ENCODE results near the gene UVRAG. TPM values are rescaled to one million over a fixed set of nuclear protein-coding genes. Genes with fewer than 3 reads are reported as not detected.
"Not testable (repeated sequence)": the region's sequence is repeated elsewhere in the genome, so short reads cannot be mapped to it uniquely, and the experiment has no call there.

UVRAG gene
- total RNA-seq, 1 donor from 2014 or later = 44.7 TPM

GRCh38 chr11:75946531-75947530 lies 131.8 kb downstream of the UVRAG start:
- no peak for DNase-seq (ENCODE audit: extremely low read depth, low read depth, low spot score)

GRCh38 chr11:75949023-75949672 lies 134.1 kb downstream of the UVRAG start:
- no peak for DNase-seq (ENCODE audit: extremely low read depth, low read depth, low spot score)

- no peak for DNase-seq (ENCODE audit: extremely low read depth, low read depth, low spot score)
Observed at GRCh38 chr11:75950141-75950540, 135.1 kb downstream of the UVRAG start.

GRCh38 chr11:75954039-75954438 lies 139.0 kb downstream of the UVRAG start:
- DNase-seq (ENCODE audit: extremely low read depth, low read depth, low spot score) = no peak

- DNase-seq (ENCODE audit: extremely low read depth, low read depth, low spot score) = no peak
Observed at GRCh38 chr11:75955443-75955842, 140.4 kb downstream of the UVRAG start.

GRCh38 chr11:75959540-75959939 lies 144.5 kb downstream of the UVRAG start:
- DNase-seq (ENCODE audit: extremely low read depth, low read depth, low spot score) = no peak

GRCh38 chr11:75964071-75964470 lies 149.1 kb downstream of the UVRAG start:
- DNase-seq (ENCODE audit: extremely low read depth, low read depth, low spot score) = no peak

- DNase-seq (ENCODE audit: extremely low read depth, low read depth, low spot score) = no peak
Observed at GRCh38 chr11:75966537-75967287, 151.7 kb downstream of the UVRAG start.

GRCh38 chr11:75968021-75968625 lies 153.1 kb downstream of the UVRAG start:
- DNase-seq (ENCODE audit: extremely low read depth, low read depth, low spot score) = no peak

DNA sequence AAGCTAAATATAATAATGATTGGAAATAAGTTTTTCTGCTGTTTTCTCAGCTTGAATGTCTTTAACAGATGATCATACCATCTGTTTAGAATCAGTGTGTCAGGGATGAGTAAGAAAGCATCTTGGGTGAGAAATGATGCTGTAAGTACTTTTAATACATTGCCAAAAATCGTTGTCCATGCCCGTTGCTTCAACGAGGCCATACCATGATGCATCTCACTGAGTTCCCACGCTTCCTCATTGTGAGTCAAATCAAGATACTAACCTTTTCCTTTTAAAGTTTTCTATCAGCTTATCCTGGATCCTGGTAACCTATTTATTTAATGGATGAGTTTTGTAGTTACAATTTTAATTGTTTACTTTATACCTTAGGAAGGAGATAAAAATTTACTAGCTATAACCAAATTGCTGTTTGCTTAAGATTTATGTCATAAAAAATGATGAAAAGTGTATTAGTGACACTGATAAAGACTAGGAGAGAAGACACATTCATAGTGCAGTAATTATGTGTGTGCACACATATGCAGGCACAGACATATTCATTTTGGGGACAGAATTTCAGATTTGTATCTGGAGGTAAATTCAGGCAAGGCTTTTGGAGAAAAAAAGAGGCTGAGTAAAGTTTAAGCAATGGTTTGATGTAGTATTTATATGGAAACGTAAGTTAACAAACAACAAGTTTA lies 154.8 kb downstream of the UVRAG start:
- no peak for DNase-seq (ENCODE audit: extremely low read depth, low read depth, low spot score)

GRCh38 chr11:75973710-75974109 lies 158.7 kb downstream of the UVRAG start:
- not testable (repeated sequence) for DNase-seq (ENCODE audit: extremely low read depth, low read depth, low spot score)

DNA sequence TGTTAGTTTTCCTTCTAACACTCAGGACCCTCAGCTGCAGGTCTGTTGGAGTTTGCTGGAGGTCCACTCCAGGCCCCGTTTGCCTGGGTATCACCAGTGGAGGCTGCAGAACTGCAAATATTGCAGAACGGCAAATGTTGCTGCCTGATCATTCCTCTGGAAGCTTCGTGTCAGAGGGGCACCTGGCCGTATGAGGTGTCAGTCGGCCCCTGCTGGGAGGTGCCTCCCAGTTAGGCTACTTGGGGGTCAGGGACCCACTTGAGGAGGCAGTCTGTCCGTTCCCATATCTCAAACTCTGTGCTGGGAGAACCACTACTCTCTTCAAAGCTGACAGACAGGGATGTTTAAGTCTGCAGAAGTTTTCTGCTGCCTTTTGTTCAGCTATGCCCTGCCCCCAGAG lies 164.1 kb downstream of the UVRAG start:
- not testable (repeated sequence) for DNase-seq (ENCODE audit: extremely low read depth, low read depth, low spot score)

GRCh38 chr11:75979479-75980027 lies 164.5 kb downstream of the UVRAG start:
- not testable (repeated sequence) for DNase-seq (ENCODE audit: extremely low read depth, low read depth, low spot score)

- no peak for DNase-seq (ENCODE audit: extremely low read depth, low read depth, low spot score)
Observed at GRCh38 chr11:75980031-75980430, 165.0 kb downstream of the UVRAG start.

GRCh38 chr11:75981546-75981945 lies 166.5 kb downstream of the UVRAG start:
- DNase-seq (ENCODE audit: extremely low read depth, low read depth, low spot score) = no peak

DNA sequence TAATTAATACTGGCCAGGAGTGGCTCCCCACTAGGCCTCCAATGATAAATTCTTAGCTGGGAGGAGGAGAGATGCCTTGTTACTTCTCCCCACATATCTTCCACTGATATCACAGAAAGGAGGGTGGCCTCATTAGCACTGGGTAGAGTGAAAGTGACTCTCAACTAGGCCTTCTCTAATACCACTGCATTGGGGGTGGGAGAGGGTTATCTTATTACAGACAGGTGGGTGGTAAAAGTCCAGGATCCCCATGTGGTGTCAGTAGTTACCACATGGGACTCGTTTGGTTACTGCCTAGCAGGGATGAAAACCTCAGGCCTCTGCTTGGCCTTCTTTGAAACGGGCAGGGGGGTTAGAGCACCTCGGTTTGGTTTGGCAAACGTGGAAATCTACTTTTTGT lies 167.3 kb downstream of the UVRAG start:
- no peak for DNase-seq (ENCODE audit: extremely low read depth, low read depth, low spot score)

DNA sequence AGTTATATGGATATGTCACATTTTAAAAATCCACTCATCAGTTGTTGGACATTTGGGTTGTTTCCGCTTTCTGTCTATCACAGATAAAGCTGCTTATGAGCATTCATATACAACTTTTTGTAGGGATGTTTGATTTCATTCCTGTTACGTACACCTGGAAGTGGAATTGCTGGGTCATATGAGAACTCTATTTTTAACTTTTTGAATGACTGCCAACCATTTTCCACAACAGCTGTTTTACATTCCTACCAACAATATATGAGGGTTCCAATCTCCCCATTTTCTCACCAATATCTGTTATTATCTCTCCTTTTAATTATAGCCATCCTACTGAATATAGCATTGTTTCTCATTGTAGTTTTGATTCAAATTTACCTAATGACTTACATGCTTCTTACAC lies 172.0 kb downstream of the UVRAG start:
- DNase-seq (ENCODE audit: extremely low read depth, low read depth, low spot score) = no peak

- DNase-seq (ENCODE audit: extremely low read depth, low read depth, low spot score) = no peak
Observed at GRCh38 chr11:75993126-75993525, 178.1 kb downstream of the UVRAG start.

DNA sequence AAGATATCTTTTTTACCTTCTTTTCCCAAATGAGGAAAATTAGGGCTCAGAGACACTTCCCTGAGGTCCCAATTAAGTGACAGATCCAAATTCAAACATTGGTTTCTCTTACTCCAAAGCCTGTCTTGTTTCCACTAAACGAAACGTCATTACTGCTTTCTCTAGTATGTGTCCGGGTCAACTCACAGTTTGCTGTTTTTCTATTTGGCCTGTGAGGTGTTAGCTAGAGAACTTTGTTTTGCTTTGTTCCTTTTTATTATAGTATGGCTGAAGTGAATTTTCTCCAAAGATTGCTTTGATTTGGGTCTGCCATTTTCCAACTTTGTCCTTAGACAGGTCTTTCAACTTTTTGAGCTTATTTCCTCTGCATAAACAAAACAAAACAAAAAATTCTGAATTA lies 179.6 kb downstream of the UVRAG start:
- DNase-seq (ENCODE audit: extremely low read depth, low read depth, low spot score) = no peak

Measured in glomerular endothelial cell (primary cell).